ENCODE data around the gene PPFIA3. TPM values are rescaled to one million over a fixed set of nuclear protein-coding genes. Genes with fewer than 3 reads are reported as not detected.

Gene PPFIA3
- total RNA-seq (1 to 10 TPM; 2.0 to 2.8 TPM), total RNA-seq (0.38 to 10.8 (median 4.9) reads per million in 172 experiments)
- 1.4 TPM for polyA plus RNA-seq (2013, experiment 1 of 2)
- polyA plus RNA-seq (2013, experiment 2 of 2) = 3.1 TPM

DNA sequence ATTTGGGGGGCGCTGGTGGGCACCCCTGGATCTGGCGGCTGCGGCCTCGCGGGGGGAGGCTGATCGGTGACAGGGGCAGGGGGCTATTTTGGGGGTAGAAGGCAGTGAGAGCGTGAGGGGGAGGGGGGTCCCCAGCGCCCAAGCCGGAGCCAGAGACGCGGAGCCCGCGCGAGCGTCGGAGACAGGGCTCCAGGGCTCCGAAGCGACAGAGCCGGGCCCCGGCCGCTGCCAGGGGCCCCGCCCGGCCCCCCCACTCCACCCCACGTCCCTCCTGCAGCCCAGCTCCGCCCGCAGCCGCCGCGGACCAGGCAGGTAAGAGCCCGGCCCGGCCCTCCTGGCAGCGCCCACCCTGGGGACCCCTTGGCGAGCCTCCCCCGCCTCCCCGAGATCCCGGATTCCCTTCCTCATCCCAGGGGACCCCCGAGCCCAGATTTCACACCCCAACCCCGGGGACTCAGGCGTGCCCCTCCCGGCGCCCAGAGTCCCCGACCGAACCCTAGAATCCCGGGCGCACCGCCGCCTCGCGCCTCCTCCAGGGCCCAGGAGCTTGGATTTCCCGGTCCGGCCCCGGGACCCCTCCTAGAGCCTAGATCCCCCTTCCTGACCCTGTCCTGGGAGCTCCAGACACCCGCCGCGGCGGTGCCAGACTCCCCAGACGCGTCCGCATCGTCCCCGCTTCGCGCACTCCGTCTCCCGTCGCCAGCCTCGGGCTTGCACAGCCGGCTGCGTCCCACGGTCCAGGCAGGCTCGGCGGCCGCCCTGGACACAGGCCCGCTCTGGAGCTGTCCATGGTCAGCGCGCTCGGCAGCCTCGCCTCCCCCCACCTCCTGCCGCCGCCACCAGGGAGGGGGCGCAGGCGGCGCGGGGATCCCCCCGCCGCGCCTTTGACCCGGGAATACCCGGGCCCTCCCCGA lies at the start of gene PPFIA3:
Gene PPFIA3, plus strand, starts transcription at position 134 of the 914 bp plus-strand sequence. CDS start 8,330 bp downstream, outside the sequence.
- TF ChIP-seq, protein P1, sequence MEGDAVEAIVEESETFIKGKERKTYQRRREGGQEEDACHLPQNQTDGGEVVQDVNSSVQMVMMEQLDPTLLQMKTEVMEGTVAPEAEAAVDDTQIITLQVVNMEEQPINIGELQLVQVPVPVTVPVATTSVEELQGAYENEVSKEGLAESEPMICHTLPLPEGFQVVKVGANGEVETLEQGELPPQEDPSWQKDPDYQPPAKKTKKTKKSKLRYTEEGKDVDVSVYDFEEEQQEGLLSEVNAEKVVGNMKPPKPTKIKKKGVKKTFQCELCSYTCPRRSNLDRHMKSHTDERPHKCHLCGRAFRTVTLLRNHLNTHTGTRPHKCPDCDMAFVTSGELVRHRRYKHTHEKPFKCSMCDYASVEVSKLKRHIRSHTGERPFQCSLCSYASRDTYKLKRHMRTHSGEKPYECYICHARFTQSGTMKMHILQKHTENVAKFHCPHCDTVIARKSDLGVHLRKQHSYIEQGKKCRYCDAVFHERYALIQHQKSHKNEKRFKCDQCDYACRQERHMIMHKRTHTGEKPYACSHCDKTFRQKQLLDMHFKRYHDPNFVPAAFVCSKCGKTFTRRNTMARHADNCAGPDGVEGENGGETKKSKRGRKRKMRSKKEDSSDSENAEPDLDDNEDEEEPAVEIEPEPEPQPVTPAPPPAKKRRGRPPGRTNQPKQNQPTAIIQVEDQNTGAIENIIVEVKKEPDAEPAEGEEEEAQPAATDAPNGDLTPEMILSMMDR (IDR thresholded peaks at IDR 0.05) = no peak
- H3K4me1 Mint-ChIP-seq (ENCODE audit: low read depth) = peaks cover 37% of the 10 kb centered on the region
- POLR2A ChIA-PET = interaction anchor here (1.0 to 1.2 kb wide), 2 partner anchors 8 to 27 kb away, joined by 5 to 6 read pairs; no protein-coding TSS in a partner anchor

DNA sequence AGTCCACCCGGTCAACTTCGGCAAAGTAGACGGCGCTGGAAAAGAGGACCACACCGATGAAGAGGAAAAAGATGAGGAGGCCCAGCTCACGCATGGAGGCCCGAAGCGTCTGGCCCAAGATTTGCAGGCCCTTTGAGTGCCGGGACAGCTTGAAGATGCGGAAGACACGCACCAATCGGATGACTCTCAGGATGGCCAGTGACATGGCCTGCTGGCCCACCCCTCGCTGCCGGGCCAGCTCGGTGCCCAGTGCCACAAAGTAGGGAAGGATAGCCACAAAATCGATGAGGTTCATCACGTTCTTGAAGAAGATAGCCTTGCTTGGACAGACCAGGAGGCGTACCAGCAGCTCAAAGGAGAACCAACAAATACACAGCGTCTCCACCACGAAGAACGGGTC lies 48.9 kb upstream of the PPFIA3 start:
- Mint-ChIP-seq H3K27me3 (peaks cover 85% of the 10 kb centered on the region), H3K9me3 (no peaks in the 10 kb centered on the region), H3K36me3 (ENCODE audit: low read depth) (no peaks in the 10 kb centered on the region), H3K4me1 (ENCODE audit: low read depth) (peaks cover 11% of the 10 kb centered on the region), H3K27ac (no peak overlapping the region), H3K4me3 (no peak overlapping the region)
- H3K9me3 ChIP-seq (ENCODE audit: control insufficient read depth in 1 of 2, insufficient read depth in 1 of 2, low read length in 2 of 2) = peaks cover 0 to 21% of the 10 kb centered on the region in 2 experiments
- no peak for DNase-seq
- peaks cover 8% of the 10 kb centered on the region for H3K4me1 ChIP-seq (ENCODE audit: insufficient read depth, low read length)
- no peak overlapping the region for H3K4me3 ChIP-seq (ENCODE audit: low read length)
- ChIA-PET POLR2A (no interaction called here), CTCF (interaction anchor here (2.4 kb wide), 1 partner anchor 28 kb away, joined by 8 read pairs; no protein-coding TSS in a partner anchor)
- no peak overlapping the region for H3K27ac ChIP-seq (ENCODE audit: low read depth in 1 of 2, low read length in 2 of 2)
- no peak for ATAC-seq (ENCODE audit: poor library complexity)
- H3K27me3 ChIP-seq (ENCODE audit: control insufficient read depth in 1 of 2, insufficient read depth in 2 of 2, low read length in 2 of 2) = peaks cover 45 to 63% of the 10 kb centered on the region in 2 experiments
- intact Hi-C loops (cut with DNase I, micrococcal nuclease) = no loop called here
- H3K36me3 ChIP-seq (ENCODE audit: insufficient read depth, low read length) = no peaks in the 10 kb centered on the region
- TF ChIP-seq, protein P1 (IDR thresholded peaks at IDR 0.05) = no peak

More for the DNA sequence above, at the start of gene PPFIA3:
- H3K36me3 Mint-ChIP-seq (ENCODE audit: low read depth) = no peaks in the 10 kb centered on the region
- no peaks in the 10 kb centered on the region for H3K9me3 Mint-ChIP-seq
- Histone ChIP-seq H3K4me1 (ENCODE audit: insufficient read depth, low read length) (peaks cover 41% of the 10 kb centered on the region), H3K27ac (ENCODE audit: low read depth in 1 of 2, low read length in 2 of 2) (peak within 1 kb of the TSS; percentile 89 to 92), H3K9me3 (ENCODE audit: control insufficient read depth in 1 of 2, insufficient read depth in 1 of 2, low read length in 2 of 2) (no peaks in the 10 kb centered on the region), H3K36me3 (ENCODE audit: insufficient read depth, low read length) (no peaks in the 10 kb centered on the region), H3K27me3 (ENCODE audit: control insufficient read depth in 1 of 2, insufficient read depth in 2 of 2, low read length in 2 of 2) (no peaks in the 10 kb centered on the region), H3K4me3 (ENCODE audit: low read length) (peak within 1 kb of the TSS; percentile 69)
- intact Hi-C loops (cut with DNase I, micrococcal nuclease) = loop anchor here in 1 of 2 experiments (1.0 to 10.0 kb wide), 3 partner anchors 9 to 645 kb away; partner anchors contain the start of gene DBP
- DNase-seq (peak in 4 of 14 experiments; percentile 19 to 63 (median 48)), ATAC-seq (ENCODE audit: poor library complexity) (no peak)
- no peaks in the 10 kb centered on the region for H3K27me3 Mint-ChIP-seq
- H3K4me3 Mint-ChIP-seq = peak within 1 kb of the TSS; percentile 92
- peak within 1 kb of the TSS; percentile 82 for H3K27ac Mint-ChIP-seq
- CTCF ChIA-PET = interaction anchor here (1.5 to 3.1 kb wide), 3 partner anchors 8 to 22 kb away, joined by 3 to 8 read pairs (median 7); no protein-coding TSS in a partner anchor

DNA sequence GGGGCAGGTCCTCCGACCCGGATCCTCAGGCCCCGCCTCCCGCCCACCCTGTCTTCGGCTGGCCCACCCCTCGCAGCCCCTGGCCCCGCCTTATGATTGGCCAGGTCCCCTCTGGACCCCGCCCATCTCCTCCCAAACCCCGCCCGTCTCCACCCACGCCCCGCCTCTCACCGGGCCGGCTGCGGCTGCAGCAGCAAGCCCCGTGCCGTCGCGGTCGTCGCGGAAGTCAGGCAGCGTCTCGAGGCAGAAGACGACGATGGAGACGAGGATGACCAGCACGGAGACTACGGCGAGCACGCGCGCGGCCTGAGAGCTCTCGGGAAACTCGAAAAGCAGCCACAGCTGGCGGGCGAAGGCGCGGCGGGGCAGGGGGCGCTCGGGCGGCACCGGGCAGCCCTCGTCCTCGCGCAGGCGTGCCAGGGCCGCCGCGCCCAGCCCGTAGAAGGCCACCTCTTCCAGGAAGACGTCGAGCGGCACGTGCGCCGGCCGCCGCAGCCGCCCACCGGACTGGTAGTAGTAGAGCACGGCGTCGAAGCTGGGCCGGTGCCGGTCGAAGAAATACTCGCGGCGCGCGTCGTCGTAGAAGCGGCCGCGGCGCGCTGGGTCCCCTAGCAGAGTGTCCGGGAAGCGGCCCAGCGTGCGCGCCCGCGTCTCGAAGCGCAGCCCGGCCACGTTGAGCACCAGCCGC lies 47.3 kb upstream of the PPFIA3 start:
- DNase-seq (peak in 5 of 14 experiments; percentile 8 to 47 (median 18)), ATAC-seq (ENCODE audit: poor library complexity) (peak; percentile 14)
- ChIA-PET POLR2A (interaction anchor here (1.4 kb wide), 1 partner anchor 15 kb away, joined by 4 read pairs; the partner anchor contains the start of gene CGB7), CTCF (no interaction called here)
- intact Hi-C loops (cut with DNase I, micrococcal nuclease) = no loop called here
- Mint-ChIP-seq H3K27me3 (peaks cover 80% of the 10 kb centered on the region), H3K27ac (no peak overlapping the region), H3K36me3 (ENCODE audit: low read depth) (no peaks in the 10 kb centered on the region), H3K9me3 (no peaks in the 10 kb centered on the region), H3K4me1 (ENCODE audit: low read depth) (peaks cover 11% of the 10 kb centered on the region), H3K4me3 (no peak overlapping the region)
- peaks cover 0 to 21% of the 10 kb centered on the region in 2 experiments for H3K9me3 ChIP-seq (ENCODE audit: control insufficient read depth in 1 of 2, insufficient read depth in 1 of 2, low read length in 2 of 2)
- H3K4me3 ChIP-seq (ENCODE audit: low read length) = no peak overlapping the region
- H3K27me3 ChIP-seq (ENCODE audit: control insufficient read depth in 1 of 2, insufficient read depth in 2 of 2, low read length in 2 of 2) = peaks cover 38 to 55% of the 10 kb centered on the region in 2 experiments
- no peak overlapping the region for H3K27ac ChIP-seq (ENCODE audit: low read depth in 1 of 2, low read length in 2 of 2)
- TF ChIP-seq, protein P1 (IDR thresholded peaks at IDR 0.05) = no peak
- H3K36me3 ChIP-seq (ENCODE audit: insufficient read depth, low read length) = no peaks in the 10 kb centered on the region
- H3K4me1 ChIP-seq (ENCODE audit: insufficient read depth, low read length) = peaks cover 8% of the 10 kb centered on the region
